K562 (cell line): Measurements from ENCODE around the gene HSPB2. TPM values are rescaled to one million over a fixed set of nuclear protein-coding genes. Genes with fewer than 3 reads are reported as not detected.

Experiments
- ADNP ChIP-seq: fragments of 200-800 bp; sonication (Bioruptor generic); IDR thresholded peaks from 2 replicates; pipeline ENCODE4 v1.6.1; 2016; ENCODE audit warnings: missing genetic modification characterization, missing compliant biosample characterization
- CC2D1A ChIP-seq: fragments of 450-650 bp; IDR thresholded peaks from 2 replicates; pipeline ENCODE4 v1.6.1; 2017; ENCODE audit warnings: mild to moderate bottlenecking
- DEAF1 ChIP-seq: fragments of 450-650 bp; formaldehyde crosslinking; IDR thresholded peaks from 2 replicates; pipeline ENCODE4 v1.4.0; 2020; ENCODE audit warnings: mild to moderate bottlenecking, moderate library complexity
- ETV5 ChIP-seq: sonication (generic); formaldehyde crosslinking; IDR thresholded peaks from 2 replicates; pipeline ENCODE4 v1.4.0; 2020; ENCODE audit warnings: low read depth, mild to moderate bottlenecking, missing genetic modification reagents
- FOSL1 ChIP-seq: fragments of 200-800 bp; sonication (Bioruptor generic); conservative IDR thresholded peaks from 2 replicates; pipeline ENCODE4 v1.6.1; 2016; ENCODE audit warnings: missing genetic modification characterization, missing compliant biosample characterization
- HDAC1 ChIP-seq, 2 experiments: fragments of 450-650 bp; IDR thresholded peaks; 2 replicates each; pipeline ENCODE4 v1.6.1; 2016 to 2017; ENCODE audit warnings: inconsistent platforms in 1 of 2, mild to moderate bottlenecking in 1 of 2, moderate library complexity in 1 of 2
- HEY1 ChIP-seq: fragments of 250-450 bp; sonication (Bioruptor Pico); IDR thresholded peaks from 2 replicates; pipeline ENCODE4 v1.5.0; 2020; ENCODE audit warnings: mild to moderate bottlenecking, moderate library complexity, borderline replicate concordance
- HMGN3 ChIP-seq: IDR thresholded peaks from 2 replicates; pipeline ENCODE4 v1.6.1; 2011; ENCODE audit warnings: borderline replicate concordance, low read depth, mild to moderate bottlenecking, mixed read lengths, low read length; ENCODE audit not compliant: insufficient read length; ENCODE audit errors: extremely low read depth
- ID3 ChIP-seq, 2 experiments: fragments of 250-450 bp in 1 of 2; fragments of 450-650 bp in 1 of 2; sonication (Bioruptor Pico) in 1 of 2; IDR thresholded peaks; 2 replicates each; pipeline versions ENCODE4 v1.6.1 to v1.8.0; 2016 to 2021; ENCODE audit warnings: mild to moderate bottlenecking in 2 of 2, moderate library complexity in 2 of 2, missing compliant biosample characterization in 1 of 2, missing genetic modification characterization in 1 of 2
- KLF13 ChIP-seq: fragments of 450-650 bp; IDR thresholded peaks from 2 replicates; pipeline ENCODE4 v1.6.1; 2016; ENCODE audit warnings: missing genetic modification characterization, low read depth, mild to moderate bottlenecking, missing compliant biosample characterization, moderate library complexity, borderline replicate concordance
- MEIS2 ChIP-seq: fragments of 450-650 bp; IDR thresholded peaks from 2 replicates; pipeline ENCODE4 v1.6.1; 2014; ENCODE audit warnings: mild to moderate bottlenecking; ENCODE audit not compliant: partially characterized antibody
- MTA1 ChIP-seq: fragments of 450-650 bp; IDR thresholded peaks from 2 replicates; pipeline ENCODE4 v1.6.1; 2017; ENCODE audit warnings: borderline replicate concordance
- NFRKB ChIP-seq: fragments of 450-650 bp; IDR thresholded peaks from 2 replicates; pipeline ENCODE4 v1.6.1; 2016; ENCODE audit warnings: low read depth
- NR2C1 ChIP-seq, 2 experiments: fragments of 450-650 bp; IDR thresholded peaks; 2 replicates each; pipeline ENCODE4 v1.6.1; 2017; ENCODE audit warnings: mild to moderate bottlenecking in 2 of 2, antibody characterized with exemption in 1 of 2, inconsistent platforms in 1 of 2, missing compliant biosample characterization in 1 of 2, missing genetic modification characterization in 1 of 2
- PCBP2 ChIP-seq: fragments of 200-400 bp; formaldehyde crosslinking; IDR thresholded peaks from 2 replicates; pipeline ENCODE4 v1.6.1; 2018; ENCODE audit warnings: low read length, low read depth, mild to moderate bottlenecking, moderate library complexity; ENCODE audit not compliant: poor library complexity, severe bottlenecking
- POLR2B ChIP-seq: fragments of 450-650 bp; IDR thresholded peaks from 2 replicates; pipeline ENCODE4 v1.6.1; 2018; ENCODE audit warnings: low read depth; ENCODE audit not compliant: partially characterized antibody
- SAFB ChIP-seq: fragments of 200-400 bp; formaldehyde crosslinking; IDR thresholded peaks from 2 replicates; pipeline ENCODE4 v1.6.1; 2017; ENCODE audit warnings: low read depth, low read length, borderline replicate concordance
- SIN3B ChIP-seq: fragments of 450-650 bp; IDR thresholded peaks from 2 replicates; pipeline ENCODE4 v1.6.1; 2017; ENCODE audit warnings: low read depth, mild to moderate bottlenecking, moderate library complexity
- TARDBP ChIP-seq: fragments of 450-650 bp; IDR thresholded peaks from 2 replicates; pipeline ENCODE4 v1.6.1; 2016
- TCF3 ChIP-seq: sonication (generic); formaldehyde crosslinking; IDR thresholded peaks from 2 replicates; pipeline ENCODE4 v1.4.0; 2020; ENCODE audit warnings: mild to moderate bottlenecking, missing genetic modification reagents
- TCF7L2 ChIP-seq: fragments of 150-350 bp; IDR thresholded peaks from 2 replicates; pipeline ENCODE4 v1.6.1; 2016; ENCODE audit warnings: low read depth, mild to moderate bottlenecking, low read length, moderate library complexity
- ZNF384 ChIP-seq: IDR thresholded peaks from 2 replicates; pipeline ENCODE4 v1.6.1; 2012; ENCODE audit warnings: low read depth, low read length, improper control_type of control experiment
- ZNF511 ChIP-seq: sonication (generic); formaldehyde crosslinking; IDR thresholded peaks from 2 replicates; pipeline ENCODE4 v1.8.0; 2022; ENCODE audit warnings: mild to moderate bottlenecking, missing genetic modification reagents
- polyA plus RNA-seq, 8 experiments: library from polyadenylated mRNA; depleted of rRNA in 4 of 8; stranded (reverse) in 5 of 8; unstranded in 3 of 8; fragments of >200 nt; fragmentation: Nextera tagmentation in 2 of 8; fragmentation: Illumina TruSeq in 1 of 8; extraction: Ambion mirVana in 2 of 8; extraction: Trizol in 1 of 8; gene quantifications; 2 replicates each; pipeline versions ENCODE4 v1.2.1 to v1.2.3, GENCODE V29; 2011 to 2014; ENCODE audit warnings: inconsistent platforms in 1 of 8, missing spikeins in 1 of 8
- total RNA-seq, 7 experiments: library from RNA; depleted of rRNA in 6 of 7; stranded (reverse); fragments of >200 nt in 6 of 7; fragmentation: Illumina TruSeq in 2 of 7; extraction: Trizol in 2 of 7; gene quantifications; 2 replicates each; pipeline versions ENCODE4 v1.2.1 to v1.2.3, GENCODE V29; 2011 to 2021; ENCODE audit warnings: low replicate concordance in 1 of 7

The HSPB2 gene
- total and polyA plus RNA-seq, 9 of the 15 experiments (the other 6 are each of a cell fraction or from before 2014, with no cell fraction given), result 0.06 to 0.35 (median 0.11) TPM; not detected in 5

- peak; percentile 94 for TF ChIP-seq TARDBP
- no peak for TF ChIP-seq PCBP2
- TF ChIP-seq TCF7L2, result 0 out of 2 replicates have a peak, but pooled peaks have one; percentile 66
- peak; percentile 99 for TF ChIP-seq MTA1
- TF ChIP-seq SAFB, result peak; percentile 80
- TF ChIP-seq ZNF511 (CRISPR knock-in tag), result peak; percentile 55; the same call in 1 of the 2 replicates
- TF ChIP-seq NFRKB, result peak; percentile 93
- TF ChIP-seq ETV5, result peak; percentile 90
- peak; percentile 81 for TF ChIP-seq FOSL1 (tag)
- peak; percentile 51 for TF ChIP-seq MEIS2
- peak; percentile 82 for TF ChIP-seq DEAF1 (CRISPR knock-in tag)
- TF ChIP-seq ADNP (tag), result 0 out of 2 replicates have a peak, but pooled peaks have one; percentile 5
- peak; percentile 43; the same call in 1 of the 2 replicates for TF ChIP-seq TCF3 (CRISPR knock-in tag)
- TF ChIP-seq NR2C1 (IDR thresholded peaks at IDR 0.05), result peak; percentile 77
- TF ChIP-seq NR2C1 (tag; IDR thresholded peaks at IDR 0.05), result peak; percentile 84
- peak; percentile 89 for TF ChIP-seq SIN3B
- TF ChIP-seq HDAC1 (IDR thresholded peaks at IDR 0.05), result peak in 1 of 2 experiments; percentile 26; a peak in 2 of 4 replicates
- TF ChIP-seq HEY1 (CRISPR knock-in tag), result no peak
- TF ChIP-seq CC2D1A, result peak; percentile 94
- TF ChIP-seq ZNF384, result peak; percentile 44
- peak; percentile 84 for TF ChIP-seq HMGN3
- TF ChIP-seq ID3 (CRISPR knock-in tag; IDR thresholded peaks at IDR 0.05), result no peak
- 0 out of 2 replicates have a peak, but pooled peaks have one; percentile 41 for TF ChIP-seq ID3 (tag; IDR thresholded peaks at IDR 0.05)
- TF ChIP-seq POLR2B, result peak; percentile 80
- peak; percentile 39; the same call in 1 of the 2 replicates for TF ChIP-seq KLF13 (tag)
These were observed 33.5 kb upstream of the HSPB2 start, which contains the start of the genes CFAP68 and FDXACB1 (continued) for GRCh38 chr11:111878849-111879636.
